ENCODE results near the gene HNRNPC. TPM values are rescaled to one million over a fixed set of nuclear protein-coding genes. Genes with fewer than 3 reads are reported as not detected.
A peak's percentile ranks its signal among the peaks of the same experiment; 100 is the strongest.

HNRNPC gene
- total and polyA plus RNA-seq, 2 donors (not counting 1 experiment from before 2014, with no cell fraction given), result 543 to 885 TPM

DNA sequence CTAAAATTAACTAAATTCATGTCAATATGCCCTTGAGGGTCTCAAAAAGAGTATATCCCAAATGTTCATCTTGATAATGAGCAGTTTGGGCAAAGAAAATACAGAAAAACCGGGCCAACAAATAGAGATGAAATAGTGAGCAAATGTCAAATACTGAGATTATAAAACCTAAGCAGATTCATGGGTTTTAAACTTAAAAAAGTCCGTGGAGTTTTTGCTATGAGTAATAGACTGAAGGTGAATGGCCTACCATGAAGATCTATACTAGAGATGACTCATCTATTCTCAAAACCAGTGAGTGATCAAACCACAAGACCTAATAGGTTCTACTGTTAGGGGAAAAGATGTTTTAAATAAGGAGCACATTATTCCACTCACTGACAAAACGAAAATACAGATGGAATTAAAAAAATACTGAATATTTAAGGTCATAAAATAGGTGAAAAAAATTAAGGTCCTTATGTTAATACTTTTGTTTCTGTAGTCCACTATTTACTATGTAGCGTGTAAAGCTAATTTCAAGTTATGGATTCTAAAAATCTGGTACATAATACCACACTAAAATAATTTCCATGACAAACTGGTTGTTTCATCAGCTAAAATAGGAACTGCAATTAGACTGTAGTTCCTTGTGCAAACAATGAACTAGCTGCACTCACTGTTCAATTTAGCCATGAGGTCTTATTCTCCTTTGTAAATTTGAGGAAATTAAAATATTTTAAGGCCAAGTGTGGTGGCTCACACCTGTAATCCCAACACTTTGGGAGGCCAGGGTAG lies 5.0 kb downstream of the HNRNPC start:
- peak; percentile 74 to 91 for DNase-seq (ENCODE audit: low read depth in 2 of 2)
- Histone ChIP-seq H3K27ac (ENCODE audit: insufficient read depth, low read length) (peak overlapping the region; percentile 56), H2AFZ (ENCODE audit: low read length) (no peak overlapping the region), H4K20me1 (ENCODE audit: control insufficient read depth, extremely low read depth, insufficient read depth, low read length) (peaks cover 23% of the 10 kb centered on the region), H3K36me3 (ENCODE audit: control insufficient read depth, insufficient read depth, low read length) (peaks cover 11% of the 10 kb centered on the region), H3K9me3 (ENCODE audit: control insufficient read depth, insufficient read depth, low read depth, low read length) (no peaks in the 10 kb centered on the region), H3K4me2 (ENCODE audit: extremely low read depth, insufficient read depth, low read length) (peak overlapping the region; percentile 69), H3K27me3 (ENCODE audit: control insufficient read depth, insufficient read depth, low read length) (no peaks in the 10 kb centered on the region), H3K4me1 (ENCODE audit: control insufficient read depth, extremely low read depth, insufficient read depth, low read length) (peaks cover 18% of the 10 kb centered on the region), H3K79me2 (ENCODE audit: control insufficient read depth, insufficient read depth, low read length) (peaks cover 93% of the 10 kb centered on the region), H3K4me3 (replicated peaks in 1 of 4; ENCODE audit: control extremely low read depth in 1 of 4, insufficient read depth in 1 of 4, low read depth in 3 of 4, low read length in 4 of 4) (peak overlapping the region in 3 of 4 experiments; percentile 3 to 48 (median 20)), H3K9ac (ENCODE audit: insufficient read depth, low read length) (no peak overlapping the region)
- no peak for TF ChIP-seq EZH2 (IDR thresholded peaks at IDR 0.05; ENCODE audit: low read length, missing control alignments)
- TF ChIP-seq, protein P1, sequence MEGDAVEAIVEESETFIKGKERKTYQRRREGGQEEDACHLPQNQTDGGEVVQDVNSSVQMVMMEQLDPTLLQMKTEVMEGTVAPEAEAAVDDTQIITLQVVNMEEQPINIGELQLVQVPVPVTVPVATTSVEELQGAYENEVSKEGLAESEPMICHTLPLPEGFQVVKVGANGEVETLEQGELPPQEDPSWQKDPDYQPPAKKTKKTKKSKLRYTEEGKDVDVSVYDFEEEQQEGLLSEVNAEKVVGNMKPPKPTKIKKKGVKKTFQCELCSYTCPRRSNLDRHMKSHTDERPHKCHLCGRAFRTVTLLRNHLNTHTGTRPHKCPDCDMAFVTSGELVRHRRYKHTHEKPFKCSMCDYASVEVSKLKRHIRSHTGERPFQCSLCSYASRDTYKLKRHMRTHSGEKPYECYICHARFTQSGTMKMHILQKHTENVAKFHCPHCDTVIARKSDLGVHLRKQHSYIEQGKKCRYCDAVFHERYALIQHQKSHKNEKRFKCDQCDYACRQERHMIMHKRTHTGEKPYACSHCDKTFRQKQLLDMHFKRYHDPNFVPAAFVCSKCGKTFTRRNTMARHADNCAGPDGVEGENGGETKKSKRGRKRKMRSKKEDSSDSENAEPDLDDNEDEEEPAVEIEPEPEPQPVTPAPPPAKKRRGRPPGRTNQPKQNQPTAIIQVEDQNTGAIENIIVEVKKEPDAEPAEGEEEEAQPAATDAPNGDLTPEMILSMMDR (conservative IDR thresholded peaks at IDR 0.05 in 1 of 2, IDR thresholded peaks at IDR 0.05 in 1 of 2; ENCODE audit: low read depth in 1 of 2, low read length in 2 of 2), result no peak

DNA sequence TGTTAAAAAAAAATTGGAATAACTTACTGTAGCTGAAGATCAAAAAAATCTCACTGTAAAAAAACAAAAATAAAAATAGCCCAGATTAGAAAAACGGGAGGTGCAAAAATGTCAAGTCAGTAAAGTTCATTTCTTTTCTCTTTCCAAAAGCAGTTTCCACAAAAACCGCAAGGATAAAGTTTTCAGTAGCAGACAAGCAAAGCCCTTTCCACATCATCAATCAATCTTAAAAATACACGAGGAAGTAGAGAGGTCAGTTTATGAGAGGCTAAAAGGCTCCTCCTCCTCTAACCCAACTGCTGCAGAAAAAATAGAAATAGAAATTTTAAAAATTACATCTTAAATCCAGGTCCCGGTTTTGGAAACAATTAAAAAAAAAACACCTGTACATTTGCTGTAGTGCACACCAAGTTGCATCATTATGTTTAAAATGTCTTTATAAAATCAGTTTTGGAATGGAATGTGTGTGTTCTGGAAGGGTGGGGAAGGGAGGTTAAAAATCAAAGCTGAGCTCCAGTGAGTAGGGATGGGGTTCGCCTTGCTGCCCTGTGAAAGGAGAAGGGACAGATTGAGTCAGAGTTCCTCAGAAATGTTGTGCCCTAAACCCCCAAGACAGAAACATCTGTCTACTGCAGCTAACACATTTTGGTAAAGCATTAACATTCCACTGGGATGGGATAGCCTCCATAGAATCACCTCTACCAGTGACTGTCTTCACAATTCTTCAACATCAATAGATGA lies 5.8 kb downstream of the HNRNPC start:
- Histone ChIP-seq H3K4me3 (replicated peaks in 1 of 4; ENCODE audit: control extremely low read depth in 1 of 4, insufficient read depth in 1 of 4, low read depth in 3 of 4, low read length in 4 of 4) (peak overlapping the region in 3 of 4 experiments; percentile 3 to 48 (median 20)), H3K79me2 (ENCODE audit: control insufficient read depth, insufficient read depth, low read length) (peaks cover 93% of the 10 kb centered on the region), H3K4me1 (ENCODE audit: control insufficient read depth, extremely low read depth, insufficient read depth, low read length) (peaks cover 22% of the 10 kb centered on the region), H3K27me3 (ENCODE audit: control insufficient read depth, insufficient read depth, low read length) (no peaks in the 10 kb centered on the region), H3K4me2 (ENCODE audit: extremely low read depth, insufficient read depth, low read length) (peak overlapping the region; percentile 69), H4K20me1 (ENCODE audit: control insufficient read depth, extremely low read depth, insufficient read depth, low read length) (peaks cover 23% of the 10 kb centered on the region), H2AFZ (ENCODE audit: low read length) (no peak overlapping the region), H3K27ac (ENCODE audit: insufficient read depth, low read length) (peak overlapping the region; percentile 56), H3K9ac (ENCODE audit: insufficient read depth, low read length) (no peak overlapping the region), H3K9me3 (ENCODE audit: control insufficient read depth, insufficient read depth, low read depth, low read length) (no peaks in the 10 kb centered on the region), H3K36me3 (ENCODE audit: control insufficient read depth, insufficient read depth, low read length) (peaks cover 11% of the 10 kb centered on the region)
- no peak for TF ChIP-seq EZH2 (IDR thresholded peaks at IDR 0.05; ENCODE audit: low read length, missing control alignments)
- TF ChIP-seq, protein P1 (conservative IDR thresholded peaks at IDR 0.05 in 1 of 2, IDR thresholded peaks at IDR 0.05 in 1 of 2; ENCODE audit: low read depth in 1 of 2, low read length in 2 of 2), result peak in 1 of 2 donors; percentile 12
- DNase-seq (ENCODE audit: low read depth in 2 of 2), result peak; percentile 76 to 79

DNA sequence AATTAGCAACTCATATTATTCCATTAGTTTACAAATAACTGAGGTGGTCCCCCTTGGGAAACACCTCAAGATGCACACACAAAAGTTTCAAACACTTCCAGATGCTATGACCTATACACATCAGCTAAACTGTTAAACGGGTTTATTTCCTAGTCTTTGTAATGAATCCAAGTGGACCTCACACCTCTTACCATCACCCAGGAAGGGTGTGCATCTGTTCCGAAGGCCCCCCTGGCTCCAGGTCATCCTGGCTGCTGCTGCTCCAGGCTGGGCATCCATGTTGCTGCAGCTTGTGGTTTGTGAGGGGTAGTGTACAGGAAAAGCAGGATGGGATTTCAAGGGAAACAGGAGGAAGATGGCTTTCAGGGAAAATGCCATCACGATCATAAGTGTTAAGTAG lies 6.8 kb downstream of the HNRNPC start:
- H3K4me1 ChIP-seq (ENCODE audit: control insufficient read depth, extremely low read depth, insufficient read depth, low read length), result peaks cover 27% of the 10 kb centered on the region
- H3K36me3 ChIP-seq (ENCODE audit: control insufficient read depth, insufficient read depth, low read length), result peaks cover 11% of the 10 kb centered on the region
- H3K9ac ChIP-seq (ENCODE audit: insufficient read depth, low read length), result no peak overlapping the region

More for the DNA sequence above, 6.8 kb downstream of the HNRNPC start:
- DNase-seq (ENCODE audit: low read depth in 2 of 2), result no peak
- H3K4me2 ChIP-seq (ENCODE audit: extremely low read depth, insufficient read depth, low read length), result peak overlapping the region; percentile 33
- no peak for TF ChIP-seq EZH2 (IDR thresholded peaks at IDR 0.05; ENCODE audit: low read length, missing control alignments)
- TF ChIP-seq, protein P1 (conservative IDR thresholded peaks at IDR 0.05 in 1 of 2, IDR thresholded peaks at IDR 0.05 in 1 of 2; ENCODE audit: low read depth in 1 of 2, low read length in 2 of 2), result no peak
- no peaks in the 10 kb centered on the region for H3K27me3 ChIP-seq (ENCODE audit: control insufficient read depth, insufficient read depth, low read length)
- peaks cover 93% of the 10 kb centered on the region for H3K79me2 ChIP-seq (ENCODE audit: control insufficient read depth, insufficient read depth, low read length)
- no peak overlapping the region for H2AFZ ChIP-seq (ENCODE audit: low read length)
- H3K27ac ChIP-seq (ENCODE audit: insufficient read depth, low read length), result no peak overlapping the region
- H3K9me3 ChIP-seq (ENCODE audit: control insufficient read depth, insufficient read depth, low read depth, low read length), result no peaks in the 10 kb centered on the region
- no peak overlapping the region for H3K4me3 ChIP-seq (replicated peaks in 1 of 4; ENCODE audit: control extremely low read depth in 1 of 4, insufficient read depth in 1 of 4, low read depth in 3 of 4, low read length in 4 of 4)
- peaks cover 17% of the 10 kb centered on the region for H4K20me1 ChIP-seq (ENCODE audit: control insufficient read depth, extremely low read depth, insufficient read depth, low read length)

All from fibroblast of lung (primary cell).